ENCODE results near the gene DAD1. TPM values are rescaled to one million over a fixed set of nuclear protein-coding genes. Genes with fewer than 3 reads are reported as not detected.

DAD1 gene
- total RNA-seq, 4 donors from 2014 or later = 235 to 430 (median 335) TPM

DNA sequence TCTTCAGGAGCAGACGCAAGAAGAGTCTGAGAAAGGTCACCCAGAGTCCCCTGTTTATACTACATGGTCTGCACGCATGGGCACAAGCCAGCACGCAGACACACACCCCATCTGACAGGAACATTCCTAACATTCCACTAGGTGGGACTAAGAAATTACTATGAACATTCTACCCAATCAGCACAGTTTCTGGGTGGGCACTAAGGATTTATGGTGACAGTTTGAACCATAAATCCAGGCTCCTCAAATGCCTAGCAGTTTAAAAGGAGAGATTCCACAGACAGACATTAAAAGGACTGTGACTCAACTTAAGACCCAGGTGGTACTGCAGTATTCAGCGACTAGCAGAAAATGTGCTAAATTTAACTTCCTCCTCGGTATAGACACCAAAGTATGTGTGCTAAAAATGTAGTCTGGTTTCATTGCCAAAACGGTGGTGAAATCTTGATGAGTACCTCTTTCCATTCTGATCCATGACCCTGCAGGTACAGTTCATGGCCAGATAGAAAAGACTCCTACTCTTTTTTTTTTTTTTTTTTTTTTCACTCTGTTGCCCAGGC lies 25.3 kb upstream of the DAD1 start:
- intact Hi-C loops (cut with DNase I) = no loop called here
- peak; percentile 84 to 89 for DNase-seq
- H3K36me3 ChIP-seq = peaks cover 22 to 25% of the 10 kb centered on the region in 2 donors
- H3K9me3 ChIP-seq = no peaks in the 10 kb centered on the region
- H3K4me3 ChIP-seq (replicated peaks in 1 of 3) = no peak overlapping the region
- peak overlapping the region; percentile 88 to 99 (median 92) for H3K27ac ChIP-seq
- peaks cover 13 to 20% of the 10 kb centered on the region in 2 donors for H3K4me1 ChIP-seq
- TF ChIP-seq, protein P1, sequence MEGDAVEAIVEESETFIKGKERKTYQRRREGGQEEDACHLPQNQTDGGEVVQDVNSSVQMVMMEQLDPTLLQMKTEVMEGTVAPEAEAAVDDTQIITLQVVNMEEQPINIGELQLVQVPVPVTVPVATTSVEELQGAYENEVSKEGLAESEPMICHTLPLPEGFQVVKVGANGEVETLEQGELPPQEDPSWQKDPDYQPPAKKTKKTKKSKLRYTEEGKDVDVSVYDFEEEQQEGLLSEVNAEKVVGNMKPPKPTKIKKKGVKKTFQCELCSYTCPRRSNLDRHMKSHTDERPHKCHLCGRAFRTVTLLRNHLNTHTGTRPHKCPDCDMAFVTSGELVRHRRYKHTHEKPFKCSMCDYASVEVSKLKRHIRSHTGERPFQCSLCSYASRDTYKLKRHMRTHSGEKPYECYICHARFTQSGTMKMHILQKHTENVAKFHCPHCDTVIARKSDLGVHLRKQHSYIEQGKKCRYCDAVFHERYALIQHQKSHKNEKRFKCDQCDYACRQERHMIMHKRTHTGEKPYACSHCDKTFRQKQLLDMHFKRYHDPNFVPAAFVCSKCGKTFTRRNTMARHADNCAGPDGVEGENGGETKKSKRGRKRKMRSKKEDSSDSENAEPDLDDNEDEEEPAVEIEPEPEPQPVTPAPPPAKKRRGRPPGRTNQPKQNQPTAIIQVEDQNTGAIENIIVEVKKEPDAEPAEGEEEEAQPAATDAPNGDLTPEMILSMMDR (IDR thresholded peaks at IDR 0.05) = peak in 1 of 6 experiments; percentile 43
- TF ChIP-seq POLR2A (IDR thresholded peaks at IDR 0.05) = peak in 1 of 2 donors; percentile 68
- no peaks in the 10 kb centered on the region for H3K27me3 ChIP-seq
- 12 to 15% methylated on average over 6 of the region's 6 CpGs for WGBS, 2 donors

DNA sequence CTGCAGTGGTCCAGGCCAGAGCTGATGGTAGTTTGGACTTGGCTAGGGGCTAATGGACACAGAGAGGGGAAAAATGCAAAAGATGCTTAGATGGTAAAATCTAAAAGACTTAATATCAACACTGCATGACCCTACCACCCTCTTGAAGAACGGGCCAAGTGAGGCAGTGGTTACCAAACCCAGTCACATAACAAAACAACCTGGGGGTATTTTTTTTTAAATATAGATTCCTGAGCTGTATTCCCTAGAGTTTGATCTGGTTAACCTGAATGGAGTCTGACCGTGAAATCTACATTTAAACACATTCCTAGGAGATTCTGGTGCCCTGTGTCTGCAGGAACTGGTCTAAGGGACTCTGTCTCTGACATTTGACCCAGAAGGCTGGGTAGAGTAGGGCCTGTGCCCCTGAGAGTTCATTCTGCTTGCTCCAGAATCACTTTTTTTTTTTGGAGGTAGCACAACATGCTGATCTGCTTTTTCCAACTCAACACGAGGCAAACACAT lies 24.8 kb upstream of the DAD1 start:
- Histone ChIP-seq H3K27me3 (no peaks in the 10 kb centered on the region), H3K36me3 (peaks cover 27% of the 10 kb centered on the region in 2 donors), H3K4me1 (peaks cover 13 to 20% of the 10 kb centered on the region in 2 donors), H3K27ac (peak overlapping the region; percentile 88 to 99 (median 90)), H3K4me3 (replicated peaks in 1 of 3) (no peak overlapping the region), H3K9me3 (no peaks in the 10 kb centered on the region)
- peak in 1 of 2 donors; percentile 20 for DNase-seq
- intact Hi-C loops (cut with DNase I) = no loop called here
- 24 to 31% methylated on average over 3 of the region's 3 CpGs for WGBS, 2 donors
- TF ChIP-seq, protein P1 (IDR thresholded peaks at IDR 0.05) = no peak
- no peak for TF ChIP-seq POLR2A (IDR thresholded peaks at IDR 0.05)

DNA sequence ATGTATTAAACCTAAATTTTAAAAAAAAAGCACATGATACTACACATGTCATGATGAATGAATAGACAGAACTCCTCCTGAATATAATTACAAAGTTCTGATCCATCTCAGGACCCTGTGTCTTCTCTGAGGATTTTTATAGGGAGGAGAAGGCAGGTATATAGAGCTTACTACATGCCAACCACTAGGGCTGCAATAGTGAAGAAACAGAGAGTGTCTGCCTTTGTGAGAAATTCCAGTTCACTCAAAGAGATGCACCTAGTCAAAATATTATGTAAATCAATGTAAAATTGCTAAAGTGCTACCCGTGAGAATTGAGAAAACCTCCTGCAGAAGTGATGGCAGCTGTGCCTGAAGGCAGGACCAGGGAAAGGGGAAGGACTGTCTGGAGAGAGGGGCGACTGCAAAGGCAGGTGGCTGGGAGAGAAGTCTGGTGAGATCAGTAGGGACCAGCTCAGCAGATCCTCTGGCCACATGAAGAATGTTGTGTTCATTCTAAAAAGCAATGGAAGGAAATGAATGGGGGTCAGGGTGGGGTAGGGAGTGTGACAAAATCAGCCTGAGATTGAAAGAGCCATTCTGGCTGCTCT lies 24.2 kb upstream of the DAD1 start:
- intact Hi-C loops (cut with DNase I) = no loop called here
- no peak for TF ChIP-seq POLR2A (IDR thresholded peaks at IDR 0.05)
- TF ChIP-seq, protein P1 (IDR thresholded peaks at IDR 0.05) = peak in 2 of 6 experiments; percentile 15 to 23
- Histone ChIP-seq H3K4me3 (replicated peaks in 1 of 3) (no peak overlapping the region), H3K4me1 (peaks cover 13 to 20% of the 10 kb centered on the region in 2 donors), H3K27me3 (no peaks in the 10 kb centered on the region), H3K36me3 (peaks cover 27 to 31% of the 10 kb centered on the region in 2 donors), H3K9me3 (no peaks in the 10 kb centered on the region), H3K27ac (peak overlapping the region; percentile 88 to 99 (median 90))
- WGBS, 2 donors = 66 to 79% methylated on average over 2 of the region's 2 CpGs
- DNase-seq = no peak

DNA sequence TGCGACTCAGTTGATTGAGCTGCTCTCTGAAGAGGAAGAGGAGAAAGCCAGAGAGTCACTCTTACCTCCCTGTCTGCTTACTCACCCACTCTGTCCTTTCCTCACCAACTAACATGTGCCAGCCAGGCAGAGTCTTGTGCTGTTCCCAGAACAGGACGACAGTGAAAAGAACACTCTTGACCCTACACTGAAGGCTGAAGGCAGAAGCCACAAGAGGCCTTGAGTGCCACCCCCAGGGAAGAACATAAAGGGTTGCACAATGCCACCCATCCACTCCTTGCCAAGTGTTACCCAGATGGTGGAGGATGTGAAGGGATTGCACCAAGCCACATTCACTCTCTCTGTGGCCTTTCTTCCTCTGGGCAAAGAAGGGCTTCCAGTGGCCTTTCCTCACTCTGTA lies 21.9 kb upstream of the DAD1 start:
- no peaks in the 10 kb centered on the region for H3K9me3 ChIP-seq
- no peaks in the 10 kb centered on the region for H3K27me3 ChIP-seq
- 92 to 96% methylated on average over 2 of the region's 2 CpGs for WGBS, 2 donors
- peaks cover 48 to 54% of the 10 kb centered on the region in 2 donors for H3K36me3 ChIP-seq
- intact Hi-C loops (cut with DNase I) = no loop called here
- DNase-seq = no peak
- H3K4me1 ChIP-seq = peaks cover 13 to 20% of the 10 kb centered on the region in 2 donors
- no peak overlapping the region for H3K4me3 ChIP-seq (replicated peaks in 1 of 3)
- TF ChIP-seq, protein P1 (IDR thresholded peaks at IDR 0.05) = no peak
- no peak for TF ChIP-seq POLR2A (IDR thresholded peaks at IDR 0.05)
- H3K27ac ChIP-seq = peak overlapping the region in 1 of 3 donors; percentile 99

DNA sequence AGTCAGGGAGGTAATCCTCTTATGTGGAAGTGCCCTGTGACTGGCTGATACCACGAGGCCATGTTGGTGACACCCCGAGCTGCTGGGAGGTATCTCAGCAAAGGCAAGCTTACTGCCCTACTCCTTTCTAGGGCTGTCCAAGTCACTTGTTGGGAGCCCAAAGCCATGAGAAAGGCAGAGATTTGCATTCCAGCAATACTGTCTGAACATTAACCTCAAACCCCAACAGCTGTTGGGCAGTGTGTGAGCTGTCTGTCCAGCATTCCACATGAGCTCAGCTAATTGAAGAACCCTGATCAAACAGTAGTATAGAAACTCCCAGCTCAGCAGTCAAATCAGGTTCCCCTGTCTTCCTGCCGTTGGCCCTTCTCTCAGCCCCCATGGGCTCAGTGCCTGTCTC lies 18.3 kb upstream of the DAD1 start:
- H3K9me3 ChIP-seq = no peaks in the 10 kb centered on the region
- intact Hi-C loops (cut with DNase I) = no loop called here
- WGBS, 2 donors = 61 to 90% methylated on average over 3 of the region's 3 CpGs
- no peak overlapping the region for H3K4me3 ChIP-seq (replicated peaks in 1 of 3)
- DNase-seq = no peak
- H3K27ac ChIP-seq = no peak overlapping the region
- no peaks in the 10 kb centered on the region for H3K4me1 ChIP-seq
- no peak for TF ChIP-seq POLR2A (IDR thresholded peaks at IDR 0.05)
- TF ChIP-seq, protein P1 (IDR thresholded peaks at IDR 0.05) = no peak
- H3K36me3 ChIP-seq = peaks cover 82 to 85% of the 10 kb centered on the region in 2 donors
- no peaks in the 10 kb centered on the region for H3K27me3 ChIP-seq
